ENCODE data around the gene AWAT2. TPM values are rescaled to one million over a fixed set of nuclear protein-coding genes. Genes with fewer than 3 reads are reported as not detected.

Gene AWAT2, protein sequence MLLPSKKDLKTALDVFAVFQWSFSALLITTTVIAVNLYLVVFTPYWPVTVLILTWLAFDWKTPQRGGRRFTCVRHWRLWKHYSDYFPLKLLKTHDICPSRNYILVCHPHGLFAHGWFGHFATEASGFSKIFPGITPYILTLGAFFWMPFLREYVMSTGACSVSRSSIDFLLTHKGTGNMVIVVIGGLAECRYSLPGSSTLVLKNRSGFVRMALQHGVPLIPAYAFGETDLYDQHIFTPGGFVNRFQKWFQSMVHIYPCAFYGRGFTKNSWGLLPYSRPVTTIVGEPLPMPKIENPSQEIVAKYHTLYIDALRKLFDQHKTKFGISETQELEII
- not detected in 2 replicates for total RNA-seq

DNA sequence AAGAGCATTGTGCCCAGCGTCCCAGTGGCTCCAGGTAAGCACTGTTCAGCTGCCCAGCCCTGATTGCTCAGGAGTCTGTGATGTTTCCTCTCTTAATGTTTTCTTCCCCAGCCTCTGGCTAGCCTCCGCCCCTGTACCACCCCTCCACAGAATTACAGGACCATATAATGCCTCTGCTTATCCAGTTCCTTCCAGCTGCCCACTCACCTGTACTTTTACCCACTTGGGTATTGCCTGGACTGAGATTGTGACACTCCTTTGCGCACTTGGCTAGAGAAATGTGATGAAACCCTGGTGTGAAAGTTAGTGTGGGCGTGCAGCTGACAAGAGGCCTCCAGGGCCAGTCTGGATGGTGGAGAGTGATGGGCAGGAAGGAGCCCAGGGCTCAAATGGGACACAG is at the start of gene AWAT2:
AWAT2 (minus strand) TSS at position 14 of the 400 bp plus-strand sequence; CDS start at position 8, 6 bp downstream.
- DNase-seq (ENCODE audit: low read depth) = no peak
- TF ChIP-seq, protein P1, sequence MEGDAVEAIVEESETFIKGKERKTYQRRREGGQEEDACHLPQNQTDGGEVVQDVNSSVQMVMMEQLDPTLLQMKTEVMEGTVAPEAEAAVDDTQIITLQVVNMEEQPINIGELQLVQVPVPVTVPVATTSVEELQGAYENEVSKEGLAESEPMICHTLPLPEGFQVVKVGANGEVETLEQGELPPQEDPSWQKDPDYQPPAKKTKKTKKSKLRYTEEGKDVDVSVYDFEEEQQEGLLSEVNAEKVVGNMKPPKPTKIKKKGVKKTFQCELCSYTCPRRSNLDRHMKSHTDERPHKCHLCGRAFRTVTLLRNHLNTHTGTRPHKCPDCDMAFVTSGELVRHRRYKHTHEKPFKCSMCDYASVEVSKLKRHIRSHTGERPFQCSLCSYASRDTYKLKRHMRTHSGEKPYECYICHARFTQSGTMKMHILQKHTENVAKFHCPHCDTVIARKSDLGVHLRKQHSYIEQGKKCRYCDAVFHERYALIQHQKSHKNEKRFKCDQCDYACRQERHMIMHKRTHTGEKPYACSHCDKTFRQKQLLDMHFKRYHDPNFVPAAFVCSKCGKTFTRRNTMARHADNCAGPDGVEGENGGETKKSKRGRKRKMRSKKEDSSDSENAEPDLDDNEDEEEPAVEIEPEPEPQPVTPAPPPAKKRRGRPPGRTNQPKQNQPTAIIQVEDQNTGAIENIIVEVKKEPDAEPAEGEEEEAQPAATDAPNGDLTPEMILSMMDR (conservative IDR thresholded peaks at IDR 0.05; ENCODE audit: low read depth, low read length) = no peak

GRCh38 chrX:70096052-70096451 is 46.3 kb upstream of the AWAT2 start:
- H3K4me3 ChIP-seq (ENCODE audit: low read depth, low read length) = no peak overlapping the region
- TF ChIP-seq, protein P1 (conservative IDR thresholded peaks at IDR 0.05; ENCODE audit: low read depth, low read length) = peak; percentile 48
- DNase-seq (ENCODE audit: low read depth) = no peak

More for the DNA sequence above, at the start of gene AWAT2:
- H3K4me3 ChIP-seq (ENCODE audit: low read depth, low read length) = no peak within 1 kb of the TSS

DNA sequence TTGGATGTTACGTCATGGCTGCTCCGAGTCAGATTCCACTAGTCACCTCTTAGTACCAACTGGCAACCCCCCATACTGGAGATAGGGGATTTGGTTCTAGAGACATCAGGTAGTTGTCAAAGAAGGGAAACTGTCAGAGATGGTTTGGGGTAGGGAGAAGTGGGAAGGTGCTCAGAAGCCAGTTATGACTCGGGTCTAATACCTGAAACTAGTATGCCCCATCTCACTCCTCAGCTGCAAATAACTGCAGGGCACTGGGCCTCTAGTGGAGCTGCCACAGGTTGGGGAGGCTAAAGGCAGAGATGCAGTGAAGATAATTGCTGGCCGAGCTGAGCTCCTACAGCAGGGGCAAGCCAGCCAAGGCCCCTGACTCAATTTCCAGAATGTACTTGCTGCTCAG is 42.5 kb upstream of the AWAT2 start:
- H3K4me3 ChIP-seq (ENCODE audit: low read depth, low read length) = no peak overlapping the region
- DNase-seq (ENCODE audit: low read depth) = no peak
- TF ChIP-seq, protein P1 (conservative IDR thresholded peaks at IDR 0.05; ENCODE audit: low read depth, low read length) = no peak

- TF ChIP-seq, protein P1 (conservative IDR thresholded peaks at IDR 0.05; ENCODE audit: low read depth, low read length) = no peak
- DNase-seq (ENCODE audit: low read depth) = peak; percentile 9
- H3K4me3 ChIP-seq (ENCODE audit: low read depth, low read length) = no peak overlapping the region
Observed at GRCh38 chrX:70089604-70090297, 40.0 kb upstream of the AWAT2 start.

DNA sequence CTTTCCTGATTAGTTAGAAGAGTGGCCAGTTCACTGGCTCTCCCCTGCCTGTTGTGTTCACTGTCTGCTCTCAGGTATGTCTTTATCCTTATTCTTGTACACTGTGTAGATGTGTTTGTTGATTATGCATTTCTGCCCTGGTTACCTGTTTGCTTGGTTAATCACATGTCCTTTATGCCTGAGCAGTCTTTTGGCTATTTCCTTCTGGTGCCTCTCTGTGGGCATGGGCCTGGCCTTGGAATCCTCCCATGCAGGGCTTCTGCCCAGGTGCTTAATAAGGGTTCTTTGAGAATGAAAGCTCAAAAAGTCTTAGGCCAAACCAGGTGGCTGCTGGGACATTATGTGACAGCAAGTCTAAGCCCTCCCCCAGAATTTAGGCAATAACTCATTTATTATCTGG is 39.0 kb upstream of the AWAT2 start:
- peak; percentile 18 for DNase-seq (ENCODE audit: low read depth)
- TF ChIP-seq, protein P1 (conservative IDR thresholded peaks at IDR 0.05; ENCODE audit: low read depth, low read length) = no peak
- H3K4me3 ChIP-seq (ENCODE audit: low read depth, low read length) = no peak overlapping the region

DNA sequence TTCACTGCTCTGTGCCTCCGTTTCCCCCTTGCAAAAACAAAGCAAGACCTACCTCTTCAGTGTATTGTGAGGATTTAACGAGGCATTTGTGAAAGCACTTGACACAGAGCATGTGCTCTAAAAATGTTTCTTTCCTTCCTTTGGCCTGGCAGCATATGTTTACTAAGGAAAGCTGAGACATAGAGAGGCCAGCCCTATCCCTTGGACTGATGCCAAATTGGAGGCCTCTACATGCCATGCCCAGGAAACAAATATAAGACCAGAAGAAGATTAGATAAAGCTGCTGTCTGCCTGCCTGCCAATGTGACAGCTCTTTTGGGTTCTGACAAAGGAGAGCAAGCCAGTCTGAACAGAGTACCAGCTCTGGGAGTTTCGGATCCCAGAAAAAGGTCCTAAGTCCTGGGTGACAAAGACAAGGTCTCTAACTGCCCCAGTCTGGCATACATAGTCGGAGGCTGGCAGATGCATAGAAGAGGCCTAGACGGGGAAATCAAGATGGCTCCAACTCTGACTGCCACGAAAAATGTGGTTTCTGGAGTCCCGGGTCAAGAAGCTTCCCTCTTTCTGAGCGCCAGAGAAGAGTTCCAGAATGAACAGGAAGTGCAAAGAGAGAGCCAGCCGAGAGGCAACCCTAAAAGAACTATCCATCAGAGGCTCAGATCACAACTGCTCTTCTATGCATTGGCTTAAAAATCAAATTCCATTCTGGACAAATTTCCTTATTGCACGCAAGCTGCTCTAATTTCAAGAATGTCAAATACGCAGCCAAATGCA is 38.3 kb upstream of the AWAT2 start:
- H3K4me3 ChIP-seq (ENCODE audit: low read depth, low read length) = no peak overlapping the region
- no peak for DNase-seq (ENCODE audit: low read depth)
- TF ChIP-seq, protein P1 (conservative IDR thresholded peaks at IDR 0.05; ENCODE audit: low read depth, low read length) = no peak
